Measurements from ENCODE around the gene ZNF221. TPM values are rescaled to one million over a fixed set of nuclear protein-coding genes. Genes with fewer than 3 reads are reported as not detected.

Gene ZNF221
- total RNA-seq, 4 donors from 2014 or later: 3.5 to 7.1 (median 5.2) TPM

DNA sequence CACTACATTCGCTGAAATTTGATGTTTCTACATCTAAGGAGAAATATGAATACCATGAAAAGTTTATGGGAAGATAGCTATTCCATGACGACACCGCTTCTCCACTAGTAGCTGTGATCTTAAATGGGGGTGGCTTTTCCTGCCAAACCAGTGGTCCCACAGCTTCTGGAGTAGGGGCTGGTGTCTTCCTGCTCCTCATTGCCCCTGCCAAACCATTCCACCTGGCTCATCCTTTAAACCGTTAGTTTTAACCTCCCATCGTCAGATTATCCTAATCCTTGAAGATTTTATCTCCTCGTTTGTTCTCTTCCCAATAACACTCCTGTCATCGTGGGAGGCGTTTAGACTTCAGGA is 51.2 kb downstream of the ZNF221 start:
- H3K9me3 ChIP-seq: peaks cover 0 to 30% (median 18%) of the 10 kb centered on the region in 4 donors
- DNase-seq (ENCODE audit: extremely low spot score): no peak
- TF ChIP-seq POLR2AphosphoS5 (IDR thresholded peaks at IDR 0.05): no peak
- TF ChIP-seq POLR2A (IDR thresholded peaks at IDR 0.05; ENCODE audit: low read depth): no peak
- TF ChIP-seq, protein P1, sequence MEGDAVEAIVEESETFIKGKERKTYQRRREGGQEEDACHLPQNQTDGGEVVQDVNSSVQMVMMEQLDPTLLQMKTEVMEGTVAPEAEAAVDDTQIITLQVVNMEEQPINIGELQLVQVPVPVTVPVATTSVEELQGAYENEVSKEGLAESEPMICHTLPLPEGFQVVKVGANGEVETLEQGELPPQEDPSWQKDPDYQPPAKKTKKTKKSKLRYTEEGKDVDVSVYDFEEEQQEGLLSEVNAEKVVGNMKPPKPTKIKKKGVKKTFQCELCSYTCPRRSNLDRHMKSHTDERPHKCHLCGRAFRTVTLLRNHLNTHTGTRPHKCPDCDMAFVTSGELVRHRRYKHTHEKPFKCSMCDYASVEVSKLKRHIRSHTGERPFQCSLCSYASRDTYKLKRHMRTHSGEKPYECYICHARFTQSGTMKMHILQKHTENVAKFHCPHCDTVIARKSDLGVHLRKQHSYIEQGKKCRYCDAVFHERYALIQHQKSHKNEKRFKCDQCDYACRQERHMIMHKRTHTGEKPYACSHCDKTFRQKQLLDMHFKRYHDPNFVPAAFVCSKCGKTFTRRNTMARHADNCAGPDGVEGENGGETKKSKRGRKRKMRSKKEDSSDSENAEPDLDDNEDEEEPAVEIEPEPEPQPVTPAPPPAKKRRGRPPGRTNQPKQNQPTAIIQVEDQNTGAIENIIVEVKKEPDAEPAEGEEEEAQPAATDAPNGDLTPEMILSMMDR (IDR thresholded peaks at IDR 0.05): no peak
- TF ChIP-seq EP300 (IDR thresholded peaks at IDR 0.05): no peak
- peak overlapping the region; percentile 65 to 79 (median 74) for H3K4me3 ChIP-seq
- peak overlapping the region; percentile 75 to 83 (median 80) for H3K27ac ChIP-seq (replicated peaks in 1 of 4)
- 12% methylated on average over 8 of the region's 8 CpGs for WGBS
- H3K27me3 ChIP-seq: no peaks in the 10 kb centered on the region
- H3K36me3 ChIP-seq: peaks cover 5 to 20% (median 13%) of the 10 kb centered on the region in 4 donors
- H3K4me1 ChIP-seq: peaks cover 12 to 18% (median 14%) of the 10 kb centered on the region in 4 donors
- intact Hi-C loops (cut with DNase I): loop anchor here (2.0 to 10.0 kb wide), 4 partner anchors 17 to 303 kb away; partner anchors contain the start of genes ZNF155, ZNF223, ZNF225 and ZNF235

DNA sequence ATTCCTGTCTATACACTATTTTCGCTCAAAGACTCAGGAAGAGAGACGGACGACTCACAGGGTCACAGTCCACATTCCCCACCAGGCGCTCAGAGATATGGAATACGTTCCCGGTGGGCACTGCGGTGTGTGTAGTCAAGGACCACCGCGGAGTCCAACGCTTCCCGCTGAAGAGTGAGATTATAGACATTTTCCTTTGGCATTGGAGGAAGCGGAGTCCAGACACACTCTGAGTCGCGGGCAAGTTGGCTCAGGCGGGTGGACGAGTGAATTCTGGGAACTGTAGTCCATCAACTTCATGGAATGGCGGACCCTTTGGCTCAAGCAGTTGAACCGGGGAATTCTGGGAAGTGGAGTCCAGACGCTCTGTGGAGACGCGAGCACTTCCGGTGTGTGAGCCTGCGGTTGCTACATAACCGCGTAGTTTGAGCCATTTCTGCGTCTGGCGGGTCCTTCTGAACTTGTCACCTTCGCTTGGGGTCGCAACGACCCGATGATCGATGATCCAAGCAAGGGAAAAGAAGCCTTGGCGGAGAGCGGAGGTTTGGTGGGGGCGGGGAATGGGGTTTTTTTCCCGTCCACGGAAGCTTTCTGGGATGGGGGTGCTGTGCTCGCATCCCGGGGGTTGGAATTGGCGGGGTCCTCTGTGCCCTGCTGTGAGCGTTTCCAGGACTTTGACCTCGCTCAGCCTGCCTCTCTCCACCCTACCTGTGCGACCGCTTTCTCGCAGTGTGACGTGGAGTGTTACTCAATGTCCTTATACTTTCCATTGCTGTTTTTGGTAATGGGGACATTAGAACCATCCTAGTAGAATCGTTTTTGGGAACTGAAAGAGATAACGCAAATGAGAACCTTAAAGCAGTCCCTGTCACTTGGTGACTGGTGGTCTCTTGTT is 51.8 kb downstream of the ZNF221 start, which contains the start of gene ZNF230:
TSS of gene ZNF230 (plus strand) at position 392 of the 895 bp plus-strand sequence. CDS start 4,122 bp downstream, outside the sequence.
- H3K27me3 ChIP-seq: no peaks in the 10 kb centered on the region
- 4% methylated on average over 13 of the region's 48 CpGs for WGBS
- peak within 1 kb of the TSS; percentile 75 to 83 (median 80) for H3K27ac ChIP-seq (replicated peaks in 1 of 4)
- TF ChIP-seq POLR2AphosphoS5 (IDR thresholded peaks at IDR 0.05) (peak; percentile 81 to 91), POLR2A (IDR thresholded peaks at IDR 0.05; ENCODE audit: low read depth) (no peak)
- TF ChIP-seq, protein P1 (IDR thresholded peaks at IDR 0.05): peak in 1 of 3 experiments; percentile 18
- H3K4me3 ChIP-seq: peak within 1 kb of the TSS; percentile 65 to 79 (median 74)
- intact Hi-C loops (cut with DNase I): loop anchor here (2.0 to 10.0 kb wide), 4 partner anchors 18 to 302 kb away; partner anchors contain the start of genes ZNF155, ZNF223, ZNF225 and ZNF235
- peaks cover 11 to 20% (median 14%) of the 10 kb centered on the region in 4 donors for H3K36me3 ChIP-seq
- H3K9me3 ChIP-seq: peaks cover 0 to 29% (median 19%) of the 10 kb centered on the region in 4 donors
- H3K4me1 ChIP-seq: peaks cover 12 to 18% (median 14%) of the 10 kb centered on the region in 4 donors
- DNase-seq (ENCODE audit: extremely low spot score): peak; percentile 96

DNA sequence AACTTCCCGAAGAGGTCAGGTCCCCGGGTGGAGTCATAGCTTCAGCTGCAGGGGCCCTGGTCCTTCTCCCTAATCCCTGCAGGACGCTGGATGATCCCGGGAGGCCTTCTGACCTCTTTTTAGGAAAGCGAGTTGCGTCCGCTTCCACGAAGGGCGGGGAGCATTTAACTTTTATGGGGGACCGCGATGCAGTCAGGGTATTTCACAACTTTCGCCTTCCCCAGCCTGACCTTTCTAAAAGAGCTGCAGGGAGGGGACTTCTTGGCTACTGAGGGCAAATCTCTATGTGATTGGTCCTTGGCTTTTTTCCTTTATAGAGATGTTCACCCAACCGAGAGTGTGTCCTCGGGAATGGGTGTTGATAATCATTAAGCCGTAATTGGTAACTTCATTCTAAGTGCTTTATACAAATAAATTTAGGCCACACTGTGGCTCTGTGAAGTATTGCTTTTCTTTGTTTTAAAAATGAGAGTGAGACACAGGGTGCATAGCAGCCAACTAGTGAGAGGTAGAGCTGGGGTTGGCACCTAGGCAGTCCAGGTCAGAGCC is 52.5 kb downstream of the ZNF221 start:
- intact Hi-C loops (cut with DNase I): loop anchor here (2.0 to 10.0 kb wide), 4 partner anchors 19 to 301 kb away; partner anchors contain the start of genes ZNF155, ZNF223, ZNF225 and ZNF235

DNA sequence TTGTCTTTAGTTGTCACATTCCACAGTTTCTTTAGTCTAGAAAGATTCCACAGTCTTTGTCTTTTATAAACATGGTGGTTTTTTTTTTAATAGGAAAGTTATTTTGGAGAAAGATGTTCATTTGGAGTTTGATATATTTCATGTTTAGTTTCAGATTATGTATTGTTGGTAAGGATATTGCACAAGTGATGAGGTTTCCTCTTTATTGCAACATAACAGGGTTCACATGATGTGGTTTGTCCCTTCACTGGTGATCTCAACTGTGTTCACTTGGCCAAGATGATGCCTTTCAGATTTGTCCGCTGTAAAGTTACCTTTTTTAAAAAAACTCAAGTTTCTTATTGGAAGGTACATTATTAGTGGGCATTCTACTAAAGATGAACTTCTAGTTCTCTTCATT is 54.9 kb downstream of the ZNF221 start:
- H3K4me3 ChIP-seq: no peak overlapping the region
- peaks cover 42 to 50% (median 45%) of the 10 kb centered on the region in 4 donors for H3K36me3 ChIP-seq
- no peak for TF ChIP-seq POLR2AphosphoS5 (IDR thresholded peaks at IDR 0.05)
- TF ChIP-seq, protein P1 (IDR thresholded peaks at IDR 0.05): no peak
- no peak for TF ChIP-seq POLR2A (IDR thresholded peaks at IDR 0.05; ENCODE audit: low read depth)
- TF ChIP-seq EP300 (IDR thresholded peaks at IDR 0.05): no peak
- no peak overlapping the region for H3K27ac ChIP-seq (replicated peaks in 1 of 4)
- H3K27me3 ChIP-seq: no peaks in the 10 kb centered on the region
- WGBS: 80% methylated on average over 1 of the region's 1 CpG
- peaks cover 12 to 18% (median 14%) of the 10 kb centered on the region in 4 donors for H3K4me1 ChIP-seq
- H3K9me3 ChIP-seq: peaks cover 10 to 53% (median 43%) of the 10 kb centered on the region in 4 donors
- DNase-seq (ENCODE audit: extremely low spot score): no peak
- intact Hi-C loops (cut with DNase I): loop anchor here (10.0 kb wide), 2 partner anchors 49 to 299 kb away; partner anchors contain the start of genes ZNF223 and ZNF235

More for the DNA sequence above, 52.5 kb downstream of the ZNF221 start:
- TF ChIP-seq POLR2A (IDR thresholded peaks at IDR 0.05; ENCODE audit: low read depth): no peak
- no peak for TF ChIP-seq POLR2AphosphoS5 (IDR thresholded peaks at IDR 0.05)
- TF ChIP-seq, protein P1 (IDR thresholded peaks at IDR 0.05): no peak
- no peak for TF ChIP-seq EP300 (IDR thresholded peaks at IDR 0.05)
- peak; percentile 66 for DNase-seq (ENCODE audit: extremely low spot score)
- WGBS: 4% methylated on average over 12 of the region's 15 CpGs
- no peaks in the 10 kb centered on the region for H3K27me3 ChIP-seq
- peaks cover 18 to 26% (median 20%) of the 10 kb centered on the region in 4 donors for H3K36me3 ChIP-seq
- peak overlapping the region; percentile 65 to 79 (median 74) for H3K4me3 ChIP-seq
- H3K27ac ChIP-seq (replicated peaks in 1 of 4): peak overlapping the region; percentile 75 to 83 (median 80)
- peaks cover 0 to 30% (median 22%) of the 10 kb centered on the region in 4 donors for H3K9me3 ChIP-seq
- peaks cover 12 to 18% (median 14%) of the 10 kb centered on the region in 4 donors for H3K4me1 ChIP-seq
